Right forelimb (tissue), 1 donor: ENCODE measurements around the gene MRPS5.
A peak's percentile ranks its signal among the peaks of the same experiment; 100 is the strongest.
"Not testable (repeated sequence)": the region's sequence is repeated elsewhere in the genome, so short reads cannot be mapped to it uniquely, and the experiment has no call there.

Experiments
- DNase-seq: peaks from one replicate; pipeline ENCODE4 v3.0.0-alpha.2; 2018

MRPS5 gene

GRCh38 chr2:95121407-95122196 lies at the start of gene MRPS5:
TSS of gene MRPS5 (minus strand) at chr2:95121808. CDS start at chr2:95121791, 17 bp downstream.
- peak; percentile 95 for DNase-seq

GRCh38 chr2:95166065-95166763 lies 44.6 kb upstream of the MRPS5 start:
- no peak for DNase-seq

- peak; percentile 97 for DNase-seq
These were observed 43.9 kb upstream of the MRPS5 start, which contains the start of gene ZNF2 for GRCh38 chr2:95165371-95166064. TSS of gene ZNF2 (plus strand) at chr2:95165809. CDS start at chr2:95176227, 10,418 bp downstream.

GRCh38 chr2:95165030-95165370 lies 43.4 kb upstream of the MRPS5 start:
- no peak for DNase-seq

- DNase-seq, result peak; percentile 80
These were observed 38.3 kb upstream of the MRPS5 start, which contains the start of gene ZNF514 for GRCh38 chr2:95159690-95160449. TSS of gene ZNF514 (minus strand) at chr2:95159848. CDS start at chr2:95153253, 6,595 bp downstream.

- DNase-seq, result peak; percentile 73
These were observed 37.4 kb upstream of the MRPS5 start for GRCh38 chr2:95158891-95159619.

- DNase-seq, result no peak
These were observed 36.8 kb upstream of the MRPS5 start for GRCh38 chr2:95158441-95158840.

GRCh38 chr2:95149397-95149984 lies 27.9 kb upstream of the MRPS5 start:
- no peak for DNase-seq

GRCh38 chr2:95143838-95144237 lies 22.2 kb upstream of the MRPS5 start:
- DNase-seq, result no peak

- no peak for DNase-seq
These were observed 17.1 kb upstream of the MRPS5 start for GRCh38 chr2:95138702-95139101.

- no peak for DNase-seq
These were observed 566 bp upstream of the MRPS5 start for GRCh38 chr2:95122197-95122551.

GRCh38 chr2:95121093-95121406 lies 558 bp downstream of the MRPS5 start:
- no peak for DNase-seq

- peak; percentile 56 for DNase-seq
These were observed 6.2 kb downstream of the MRPS5 start for GRCh38 chr2:95115418-95115817.

- DNase-seq, result no peak
These were observed 8.1 kb downstream of the MRPS5 start for GRCh38 chr2:95113464-95113863.

- no peak for DNase-seq
These were observed 11.2 kb downstream of the MRPS5 start for GRCh38 chr2:95110395-95110794.

GRCh38 chr2:95109260-95109659 lies 12.3 kb downstream of the MRPS5 start:
- DNase-seq, result no peak

GRCh38 chr2:95106081-95106480 lies 15.5 kb downstream of the MRPS5 start:
- DNase-seq, result no peak

GRCh38 chr2:95104606-95105005 lies 17.0 kb downstream of the MRPS5 start:
- DNase-seq, result no peak

GRCh38 chr2:95099910-95100309 lies 21.7 kb downstream of the MRPS5 start:
- DNase-seq, result no peak

GRCh38 chr2:95098273-95098672 lies 23.3 kb downstream of the MRPS5 start:
- not testable (repeated sequence) for DNase-seq

- DNase-seq, result no peak
These were observed 29.6 kb downstream of the MRPS5 start for GRCh38 chr2:95091885-95092555.
